Measurements from ENCODE around the gene IL1RAPL2. TPM values are rescaled to one million over a fixed set of nuclear protein-coding genes. Genes with fewer than 3 reads are reported as not detected.

IL1RAPL2 gene
- total RNA-seq, 1 donor from 2014 or later = not detected

- Histone ChIP-seq H3K36me3 (ENCODE audit: control insufficient read depth, insufficient read depth, low read length) (no peaks in the 10 kb centered on the region), H3K27me3 (ENCODE audit: control insufficient read depth, insufficient read depth, low read length) (no peaks in the 10 kb centered on the region), H3K4me3 (ENCODE audit: low read depth, low read length) (no peak overlapping the region)
- no peak for TF ChIP-seq CTCF (IDR thresholded peaks at IDR 0.05; ENCODE audit: insufficient read depth, low read length, severe bottlenecking)
- no peak for FAIRE-seq
- DNase-seq (ENCODE audit: low read depth) = no peak
Observed at GRCh38 chrX:105263801-105264200, 697.8 kb downstream of the IL1RAPL2 start.

- Histone ChIP-seq H3K36me3 (ENCODE audit: control insufficient read depth, insufficient read depth, low read length) (no peaks in the 10 kb centered on the region), H3K4me3 (ENCODE audit: low read depth, low read length) (no peak overlapping the region), H3K27me3 (ENCODE audit: control insufficient read depth, insufficient read depth, low read length) (no peaks in the 10 kb centered on the region)
- no peak for FAIRE-seq
- TF ChIP-seq CTCF (IDR thresholded peaks at IDR 0.05; ENCODE audit: insufficient read depth, low read length, severe bottlenecking) = no peak
- DNase-seq (ENCODE audit: low read depth) = no peak
Observed at GRCh38 chrX:105265093-105265492, 699.1 kb downstream of the IL1RAPL2 start.

GRCh38 chrX:105266456-105266855 lies 700.5 kb downstream of the IL1RAPL2 start:
- TF ChIP-seq CTCF (IDR thresholded peaks at IDR 0.05; ENCODE audit: insufficient read depth, low read length, severe bottlenecking) = no peak
- DNase-seq (ENCODE audit: low read depth) (no peak), FAIRE-seq (no peak)

GRCh38 chrX:105267167-105267566 lies 701.2 kb downstream of the IL1RAPL2 start:
- Histone ChIP-seq H3K27me3 (ENCODE audit: control insufficient read depth, insufficient read depth, low read length) (no peaks in the 10 kb centered on the region), H3K36me3 (ENCODE audit: control insufficient read depth, insufficient read depth, low read length) (no peaks in the 10 kb centered on the region), H3K4me3 (ENCODE audit: low read depth, low read length) (no peak overlapping the region)
- no peak for TF ChIP-seq CTCF (IDR thresholded peaks at IDR 0.05; ENCODE audit: insufficient read depth, low read length, severe bottlenecking)
- no peak for FAIRE-seq
- no peak for DNase-seq (ENCODE audit: low read depth)

More at GRCh38 chrX:105266456-105266855, 700.5 kb downstream of the IL1RAPL2 start:
- Histone ChIP-seq H3K27me3 (ENCODE audit: control insufficient read depth, insufficient read depth, low read length) (no peaks in the 10 kb centered on the region), H3K36me3 (ENCODE audit: control insufficient read depth, insufficient read depth, low read length) (no peaks in the 10 kb centered on the region), H3K4me3 (ENCODE audit: low read depth, low read length) (no peak overlapping the region)

GRCh38 chrX:105269386-105269785 lies 703.4 kb downstream of the IL1RAPL2 start:
- no peak for TF ChIP-seq CTCF (IDR thresholded peaks at IDR 0.05; ENCODE audit: insufficient read depth, low read length, severe bottlenecking)
- H3K27me3 ChIP-seq (ENCODE audit: control insufficient read depth, insufficient read depth, low read length) = no peaks in the 10 kb centered on the region
- FAIRE-seq = no peak
- no peaks in the 10 kb centered on the region for H3K36me3 ChIP-seq (ENCODE audit: control insufficient read depth, insufficient read depth, low read length)
- no peak overlapping the region for H3K4me3 ChIP-seq (ENCODE audit: low read depth, low read length)
- no peak for DNase-seq (ENCODE audit: low read depth)

- no peaks in the 10 kb centered on the region for H3K27me3 ChIP-seq (ENCODE audit: control insufficient read depth, insufficient read depth, low read length)
- H3K36me3 ChIP-seq (ENCODE audit: control insufficient read depth, insufficient read depth, low read length) = no peaks in the 10 kb centered on the region
- DNase-seq (ENCODE audit: low read depth) = peak; percentile 12
- FAIRE-seq = no peak
- no peak overlapping the region for H3K4me3 ChIP-seq (ENCODE audit: low read depth, low read length)
- no peak for TF ChIP-seq CTCF (IDR thresholded peaks at IDR 0.05; ENCODE audit: insufficient read depth, low read length, severe bottlenecking)
Observed at GRCh38 chrX:105273326-105273725, 707.3 kb downstream of the IL1RAPL2 start.
